ENCODE measurements around the gene SETMAR.
A peak's percentile ranks its signal among the peaks of the same experiment; 100 is the strongest.
"Not testable (repeated sequence)": the region's sequence is repeated elsewhere in the genome, so short reads cannot be mapped to it uniquely, and the experiment has no call there.

The SETMAR gene

DNA sequence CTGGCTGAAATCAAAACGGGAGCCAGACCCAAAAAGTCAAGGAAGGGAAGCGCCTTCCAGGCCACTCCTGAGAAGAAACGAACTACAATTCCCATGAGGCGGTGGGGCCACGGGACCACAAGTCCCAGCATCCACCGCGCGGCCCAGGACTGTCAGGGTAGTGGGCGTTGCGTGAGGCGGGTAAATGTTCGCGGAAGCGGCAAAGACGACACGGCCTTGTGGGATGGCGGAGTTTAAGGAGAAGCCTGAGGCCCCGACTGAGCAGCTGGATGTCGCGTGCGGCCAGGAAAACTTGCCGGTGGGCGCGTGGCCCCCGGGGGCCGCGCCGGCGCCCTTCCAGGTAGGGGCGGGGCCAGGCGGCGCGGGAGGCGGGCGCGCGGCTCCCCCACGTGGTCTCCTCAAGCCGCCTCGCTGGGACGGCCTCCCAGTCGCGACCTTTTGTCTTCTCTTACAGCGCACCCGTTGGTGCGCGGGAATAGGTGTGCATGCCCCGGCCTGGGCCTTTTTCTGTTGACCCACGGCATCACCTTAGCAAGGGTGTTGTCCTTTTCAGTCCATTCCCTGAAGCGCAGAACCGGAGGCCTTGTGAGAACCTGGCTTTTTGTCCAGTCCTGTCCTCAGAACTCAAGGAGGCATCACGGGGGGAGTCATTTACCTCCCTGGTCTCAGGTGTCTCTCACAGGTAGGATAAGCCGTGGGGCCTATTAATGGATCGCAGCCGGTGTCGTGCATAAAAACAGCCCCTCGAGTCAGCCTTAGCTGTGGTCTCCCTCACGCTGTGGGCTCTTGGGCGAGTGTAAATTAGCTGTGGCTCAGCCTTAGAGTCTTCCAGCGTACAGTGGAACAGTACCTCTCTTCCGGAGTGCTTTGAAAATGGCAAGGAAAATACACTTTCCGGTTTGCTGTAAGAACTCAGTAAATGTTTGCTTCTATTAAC is at the start of gene SETMAR:
Gene SETMAR, plus strand, starts transcription at position 183 of the 937 bp plus-strand sequence. Its CDS starts 2 bp downstream, at position 185.
- DNase-seq (ENCODE audit: low spot score) = peak; percentile 93

DNA sequence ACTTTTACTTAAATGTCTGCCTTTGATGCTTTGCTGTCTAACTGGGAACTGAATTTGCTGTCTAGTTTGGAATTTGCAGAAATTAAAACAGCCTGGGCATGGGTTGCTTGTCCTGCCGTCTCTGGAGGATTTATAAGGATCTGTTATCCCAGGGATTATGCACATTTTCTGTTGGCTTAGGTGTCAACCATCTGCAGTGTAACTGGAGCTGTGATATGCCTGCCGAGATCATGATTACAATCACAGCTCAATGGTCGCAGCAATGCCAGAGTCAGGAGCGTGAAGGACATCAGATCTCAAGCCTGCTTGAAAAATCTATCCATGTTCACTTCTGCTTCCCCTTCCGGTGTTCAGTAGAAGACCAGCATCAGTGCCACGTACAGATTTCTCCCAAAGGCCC is 41.8 kb upstream of the SETMAR start:
- no peak for DNase-seq (ENCODE audit: low spot score)

DNA sequence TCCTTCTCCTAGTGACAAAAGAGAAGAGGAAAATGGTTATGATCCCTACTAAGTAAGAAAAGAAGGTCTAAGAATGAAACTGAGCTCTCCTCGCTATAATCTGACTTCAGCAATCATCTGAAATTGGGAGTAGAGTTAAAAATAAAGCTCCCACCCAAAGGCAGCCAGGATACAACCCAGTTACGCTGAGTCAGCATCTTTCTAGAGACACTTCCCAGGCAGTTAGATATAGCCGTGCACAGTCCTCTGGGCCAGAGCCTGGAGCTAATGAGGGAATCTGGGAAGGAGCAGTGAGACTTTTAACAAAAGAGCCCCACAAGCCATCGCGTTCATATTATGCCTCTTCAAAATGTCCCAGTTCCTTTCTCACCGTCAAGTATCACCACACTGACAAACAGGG is 39.1 kb upstream of the SETMAR start:
- DNase-seq (ENCODE audit: low spot score) = no peak

DNA sequence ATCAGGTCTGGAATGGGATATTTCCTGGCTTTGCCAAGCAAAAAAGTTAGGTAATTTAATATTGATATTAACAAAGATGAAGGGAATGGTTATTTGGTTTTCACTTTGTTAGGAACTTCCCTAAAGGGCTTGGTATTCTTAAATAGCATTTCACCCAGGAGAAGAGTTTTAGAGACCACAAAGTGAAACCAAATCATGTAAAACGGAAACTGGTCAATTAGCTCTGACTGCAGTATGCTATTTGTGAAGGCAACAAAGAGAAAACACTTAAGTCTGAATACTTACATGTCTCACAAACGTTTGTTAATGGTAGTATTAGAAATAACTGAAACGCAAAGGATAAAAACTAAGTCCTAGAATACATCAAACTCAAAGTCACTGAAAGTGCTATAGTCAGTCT is 32.4 kb upstream of the SETMAR start:
- no peak for DNase-seq (ENCODE audit: low spot score)

DNA sequence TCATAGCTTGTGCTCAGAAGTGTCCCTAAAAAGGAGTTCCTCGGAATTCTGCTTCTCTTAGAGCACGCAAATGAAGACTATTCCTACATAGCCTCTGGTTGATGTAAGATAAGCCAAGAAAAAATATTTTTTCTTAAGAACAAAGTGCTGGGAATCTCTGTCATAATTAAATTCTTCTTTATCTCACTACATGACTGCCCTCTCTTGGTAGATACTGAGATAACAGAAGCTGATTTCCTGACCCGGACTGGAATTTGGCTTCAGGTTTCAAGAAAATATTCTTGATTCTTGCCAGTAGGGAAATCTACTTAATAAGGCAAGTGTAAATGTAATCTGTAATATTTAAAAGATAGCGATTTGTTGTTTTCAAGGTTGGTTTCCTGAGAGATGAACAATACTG is 31.3 kb upstream of the SETMAR start:
- peak; percentile 44 for DNase-seq (ENCODE audit: low spot score)

DNA sequence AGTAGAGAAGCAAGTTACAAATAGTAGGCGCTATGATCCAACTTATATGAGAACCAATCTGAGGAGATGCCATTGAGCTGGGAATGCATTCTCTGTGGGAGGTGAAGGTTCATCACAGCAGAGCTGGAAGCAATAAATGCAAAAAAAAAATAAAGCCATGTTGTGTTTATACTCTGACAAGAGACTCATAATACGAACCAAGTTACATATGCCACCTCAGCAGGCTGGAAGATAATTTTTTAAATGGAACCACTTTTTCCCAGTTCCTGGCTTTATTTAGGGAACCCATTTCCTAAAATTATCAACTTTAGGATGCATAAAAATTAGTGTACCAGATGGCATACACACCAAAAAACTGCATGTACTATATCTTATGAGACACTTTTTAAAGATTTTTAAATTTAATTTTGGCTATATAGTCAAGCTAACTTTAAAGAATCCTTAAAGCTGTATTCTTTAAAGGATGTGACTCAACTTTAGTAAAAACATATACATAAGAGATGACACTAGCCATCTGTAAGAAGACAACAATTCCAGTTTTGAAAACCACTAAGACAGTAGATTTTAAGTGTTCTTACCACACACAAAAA is 23.6 kb upstream of the SETMAR start:
- DNase-seq (ENCODE audit: low spot score) = no peak

DNA sequence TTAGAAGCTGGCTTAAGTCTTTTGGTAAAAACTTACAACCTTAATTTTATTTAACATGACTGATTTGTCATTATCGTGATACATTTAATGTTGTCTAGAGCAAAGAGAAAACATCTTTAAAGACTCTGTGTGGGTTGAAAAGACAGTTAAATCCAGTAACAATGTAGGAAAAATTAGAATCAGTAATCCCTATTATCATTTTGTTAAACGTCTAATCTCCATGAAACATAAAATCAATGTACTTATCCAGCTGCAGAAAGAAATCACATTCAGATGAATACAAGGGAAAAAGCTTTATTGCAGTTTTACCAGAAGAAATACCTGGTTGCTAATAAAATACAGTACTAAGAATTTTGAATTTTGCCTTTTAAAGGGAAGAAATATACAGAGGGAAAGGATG is 21.2 kb upstream of the SETMAR start:
- DNase-seq (ENCODE audit: low spot score) = no peak

DNA sequence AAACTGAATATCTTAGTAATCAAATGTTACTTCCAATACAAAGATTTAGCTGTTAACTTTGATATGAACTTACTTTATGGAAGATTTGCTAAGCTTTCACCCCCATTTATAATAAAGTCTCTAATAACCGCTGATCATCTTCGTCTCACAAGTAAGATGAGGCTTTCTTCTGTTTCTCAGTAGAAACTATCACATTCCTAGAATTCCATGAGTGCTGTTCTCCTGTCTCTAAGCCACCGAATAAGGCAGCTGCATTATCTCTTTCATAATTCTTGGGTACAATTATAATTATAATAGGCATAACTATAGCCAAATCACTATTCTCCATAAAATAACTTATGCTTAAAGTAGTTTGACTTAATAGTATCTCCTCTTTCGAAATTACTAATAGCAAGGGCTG is 18.3 kb upstream of the SETMAR start:
- no peak for DNase-seq (ENCODE audit: low spot score)

DNA sequence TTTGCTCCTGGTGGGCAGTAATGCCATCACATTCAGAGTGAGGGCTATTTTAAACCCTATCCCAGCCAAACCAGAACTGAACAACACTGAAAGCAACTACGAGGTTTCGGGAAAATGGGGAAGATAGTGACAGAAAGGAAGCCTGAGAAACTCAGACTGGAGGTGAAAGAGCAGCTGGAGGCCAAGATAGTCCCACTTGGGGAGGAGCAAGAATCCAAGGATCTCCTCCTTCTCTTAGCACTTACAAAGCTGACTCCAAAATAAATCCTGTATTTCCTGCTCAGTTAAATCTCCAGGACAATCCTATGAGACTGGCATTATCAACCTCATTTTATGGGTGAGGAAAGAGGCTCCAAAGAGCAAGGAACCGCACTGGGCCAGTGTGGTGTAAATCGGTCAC is 14.1 kb upstream of the SETMAR start:
- DNase-seq (ENCODE audit: low spot score) = no peak

DNA sequence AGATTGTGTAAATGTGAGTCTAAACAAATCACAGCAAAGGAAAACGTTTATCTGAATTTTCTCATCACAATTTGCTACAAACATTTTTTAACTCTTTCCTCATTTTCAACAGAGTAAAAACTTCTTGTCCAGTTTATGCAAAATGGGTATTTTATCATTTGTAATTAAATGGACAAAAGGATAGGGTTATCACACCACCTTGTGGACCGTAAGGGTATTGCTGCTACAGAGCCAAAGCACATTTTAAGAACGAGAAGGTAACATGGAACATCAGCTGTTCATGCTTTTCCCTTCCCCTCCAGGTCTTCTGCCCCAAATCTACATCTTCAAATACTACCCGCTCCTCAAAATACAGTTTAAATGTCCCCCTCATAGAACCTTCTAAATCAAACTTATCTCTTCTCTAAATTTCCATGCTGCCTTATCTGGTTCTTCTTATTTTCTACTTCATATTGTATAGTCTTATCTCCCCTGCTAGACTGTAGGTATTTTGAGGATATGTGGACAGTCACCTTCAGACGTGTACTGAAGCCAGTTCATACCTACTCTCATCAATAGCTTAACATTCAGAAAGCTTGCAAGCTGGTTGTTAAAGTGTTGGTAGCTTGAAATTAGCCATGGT is 12.8 kb upstream of the SETMAR start:
- peak; percentile 71 for DNase-seq (ENCODE audit: low spot score)

DNA sequence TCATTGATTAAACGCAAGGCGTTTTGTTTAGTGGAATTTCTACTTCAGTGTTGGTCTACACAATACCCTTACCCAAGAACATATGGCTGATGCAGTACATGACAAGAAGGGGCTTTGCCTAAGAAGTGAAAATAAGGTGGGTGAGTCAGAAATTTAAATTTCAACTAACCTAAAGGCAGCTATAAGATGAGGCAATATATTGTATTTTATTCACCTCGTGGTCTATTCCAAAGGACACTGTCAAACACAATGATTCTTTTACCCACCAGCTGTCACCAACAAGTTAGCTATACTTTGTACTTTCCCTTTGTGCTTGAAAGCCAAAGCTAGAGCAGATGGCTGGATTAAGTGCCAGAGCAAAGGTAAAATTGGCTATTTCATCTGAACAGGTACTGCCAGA is 10.9 kb upstream of the SETMAR start:
- DNase-seq (ENCODE audit: low spot score) = no peak

DNA sequence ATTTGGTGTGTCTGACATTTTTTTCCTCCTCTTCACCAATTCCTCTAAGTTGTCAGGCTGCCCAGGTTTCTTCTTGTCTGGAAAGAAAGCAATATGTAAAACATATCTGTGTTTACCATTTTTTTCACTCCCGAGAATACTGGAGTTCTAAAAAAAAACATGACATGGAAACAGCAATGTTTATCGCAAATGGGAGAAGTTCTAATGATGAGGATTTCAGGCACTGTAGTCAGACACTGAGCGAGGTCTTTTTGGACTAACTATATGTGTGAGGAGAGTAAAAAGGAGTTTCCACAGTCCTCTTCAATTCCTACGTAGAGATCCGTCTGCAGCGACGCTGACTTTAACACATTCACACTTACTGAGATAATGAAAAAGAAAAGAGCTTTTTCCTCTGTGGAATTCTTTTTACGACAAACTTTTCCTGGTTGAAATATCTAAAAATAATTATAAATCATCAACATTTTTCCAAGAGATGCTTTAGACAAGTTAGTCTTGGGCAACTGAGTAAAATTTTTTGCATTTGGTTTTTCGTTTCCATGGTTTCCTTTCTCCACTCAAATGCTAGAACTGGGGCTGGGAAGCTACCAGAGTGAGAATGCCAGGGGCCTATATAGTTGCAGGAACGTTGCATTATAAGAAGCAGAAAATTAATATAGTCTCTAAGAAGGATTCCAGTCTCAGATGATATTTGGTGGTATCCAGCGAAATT is 8.4 kb upstream of the SETMAR start:
- no peak for DNase-seq (ENCODE audit: low spot score)

DNA sequence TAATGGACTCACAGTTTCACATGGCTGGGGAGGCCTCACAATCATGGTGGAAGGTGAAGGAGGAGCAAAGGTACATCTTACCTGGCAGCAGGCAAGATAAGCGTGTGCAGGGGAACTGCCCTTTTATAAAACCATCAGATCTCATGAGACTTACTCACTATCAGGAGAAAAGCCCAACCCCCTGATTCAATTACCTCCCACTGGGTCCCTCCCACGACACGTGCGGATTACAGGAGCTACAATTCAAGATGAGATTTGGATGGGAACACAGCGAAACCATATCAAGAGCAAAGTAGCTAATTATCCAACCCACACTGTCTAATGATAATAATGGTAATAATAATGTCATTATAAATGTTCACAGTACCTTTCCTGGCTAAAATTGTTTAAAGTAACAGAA is 6.7 kb upstream of the SETMAR start:
- DNase-seq (ENCODE audit: low spot score) = not testable (repeated sequence)

DNA sequence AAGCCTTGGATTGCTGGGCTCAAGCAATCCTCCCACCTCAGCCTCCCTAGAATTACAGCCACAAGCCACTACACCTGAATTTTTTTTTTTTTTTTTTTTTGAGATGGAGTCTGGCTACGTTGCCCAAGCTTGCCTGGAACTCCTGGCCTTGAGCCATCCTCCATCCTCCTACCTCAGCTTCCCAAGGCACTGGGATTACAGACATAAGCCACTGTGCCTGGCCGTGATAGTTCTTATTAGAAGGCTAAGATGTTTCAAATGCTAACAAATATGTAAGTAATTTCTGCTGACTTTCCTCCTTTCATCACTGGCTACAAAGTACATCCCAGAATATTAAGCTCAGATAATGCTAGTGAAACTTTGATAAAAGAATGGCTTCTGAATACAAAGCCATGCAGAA is 5.7 kb upstream of the SETMAR start:
- no peak for DNase-seq (ENCODE audit: low spot score)

DNA sequence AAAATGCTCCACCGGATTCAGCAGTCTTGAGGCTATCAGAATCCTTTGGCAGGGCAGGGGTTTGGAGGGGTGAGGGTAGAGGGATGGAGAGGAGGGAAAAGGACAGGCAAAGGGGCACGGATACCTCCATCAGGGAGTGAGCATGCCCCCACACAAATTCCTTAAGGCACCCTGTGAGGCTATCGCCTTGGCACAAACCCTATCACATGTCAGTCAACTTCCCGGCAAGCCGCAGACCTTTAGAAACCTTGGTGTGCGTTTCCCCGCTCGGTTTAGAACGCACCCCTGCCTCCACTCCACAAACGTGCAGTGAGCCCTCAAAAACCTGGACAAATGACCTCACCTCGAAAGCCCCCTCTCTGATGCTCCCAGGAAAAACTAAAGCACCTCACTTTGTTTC is 422 bp upstream of the SETMAR start:
- peak; percentile 29 for DNase-seq (ENCODE audit: low spot score)

DNA sequence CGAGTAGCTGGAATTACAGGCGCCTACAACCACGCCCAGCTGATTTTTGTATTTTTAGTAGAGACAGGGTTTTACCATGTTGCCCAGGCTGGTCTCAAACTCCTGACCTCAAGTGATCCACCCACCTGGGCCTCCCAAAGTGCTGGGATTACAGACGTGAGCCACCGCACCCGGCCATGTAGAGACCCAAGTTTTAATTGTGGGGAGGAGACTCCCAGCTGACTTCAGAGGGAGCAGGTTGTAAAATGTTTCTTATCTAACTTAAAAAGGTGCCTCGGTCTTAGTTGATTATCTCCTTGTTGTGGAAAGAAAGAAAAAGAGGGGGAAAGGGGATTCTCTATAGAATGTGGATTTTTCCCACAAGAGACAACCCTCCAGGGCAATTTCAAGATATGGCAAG is 2.0 kb downstream of the SETMAR start:
- not testable (repeated sequence) for DNase-seq (ENCODE audit: low spot score)

DNA sequence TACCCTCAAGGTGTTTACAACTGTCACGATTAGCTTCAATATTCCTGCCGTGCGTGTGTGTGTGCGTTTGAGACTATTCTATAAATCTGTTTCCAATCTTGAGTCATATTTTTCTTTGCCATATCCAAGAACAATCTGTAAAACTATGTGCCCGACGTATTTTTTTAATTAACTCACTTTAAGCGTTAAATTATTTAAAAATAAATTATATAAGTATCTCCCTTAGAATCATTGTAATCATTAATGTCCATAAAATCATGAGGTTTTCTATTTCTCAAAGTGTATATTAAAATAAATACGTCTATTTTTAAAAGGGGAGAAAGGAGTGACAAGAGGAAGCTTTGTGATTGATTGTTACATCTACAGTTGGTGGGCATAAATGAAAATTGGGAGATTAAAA is 2.9 kb downstream of the SETMAR start:
- no peak for DNase-seq (ENCODE audit: low spot score)

DNA sequence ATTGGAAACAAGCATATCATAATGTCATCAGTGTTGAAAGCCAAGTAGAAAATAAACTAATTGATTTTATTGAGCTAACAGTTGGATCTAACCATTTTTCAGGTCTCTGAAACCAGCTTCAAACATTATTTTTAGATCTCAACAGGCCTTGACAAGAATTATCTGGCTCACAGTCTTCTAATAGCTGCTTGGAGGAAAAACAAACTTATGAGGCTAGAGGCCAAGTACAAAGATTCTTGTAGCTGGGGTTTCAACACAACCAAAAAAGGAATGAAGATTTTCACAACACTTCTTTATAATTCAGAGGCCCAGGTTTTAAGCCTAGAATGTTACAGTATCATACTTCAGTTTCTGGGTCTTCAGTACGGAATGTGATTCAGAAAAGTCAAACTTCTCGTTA is 3.7 kb downstream of the SETMAR start:
- no peak for DNase-seq (ENCODE audit: low spot score)

DNA sequence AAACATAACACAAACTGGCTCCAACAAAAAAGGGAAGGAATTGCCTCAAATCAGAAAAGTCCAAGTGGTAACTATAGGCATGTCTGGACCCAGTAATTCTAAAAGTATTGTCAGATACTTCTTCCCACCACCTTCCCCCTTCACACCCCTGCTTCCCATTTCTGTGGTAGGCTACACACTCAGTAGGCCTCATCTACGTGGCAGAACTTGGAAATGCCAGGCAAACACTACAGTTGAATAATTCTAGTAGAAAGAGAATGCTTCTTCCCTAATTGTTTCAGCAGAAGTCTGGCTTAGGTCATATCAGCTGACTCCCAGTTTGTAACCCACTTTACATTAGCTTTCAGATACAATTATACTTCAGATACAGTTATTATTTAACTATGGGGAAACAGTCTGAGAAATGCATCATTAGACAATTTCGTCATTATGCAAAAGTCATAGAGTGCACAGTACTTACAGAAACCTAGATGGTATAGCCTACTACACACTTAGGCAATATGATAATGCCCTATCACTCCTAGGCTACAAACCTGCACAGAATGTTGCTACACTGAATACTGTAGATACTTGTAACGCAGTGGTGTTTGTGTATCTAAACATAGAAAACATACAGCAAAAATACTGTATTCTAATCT is 6.4 kb downstream of the SETMAR start:
- DNase-seq (ENCODE audit: low spot score) = no peak

DNA sequence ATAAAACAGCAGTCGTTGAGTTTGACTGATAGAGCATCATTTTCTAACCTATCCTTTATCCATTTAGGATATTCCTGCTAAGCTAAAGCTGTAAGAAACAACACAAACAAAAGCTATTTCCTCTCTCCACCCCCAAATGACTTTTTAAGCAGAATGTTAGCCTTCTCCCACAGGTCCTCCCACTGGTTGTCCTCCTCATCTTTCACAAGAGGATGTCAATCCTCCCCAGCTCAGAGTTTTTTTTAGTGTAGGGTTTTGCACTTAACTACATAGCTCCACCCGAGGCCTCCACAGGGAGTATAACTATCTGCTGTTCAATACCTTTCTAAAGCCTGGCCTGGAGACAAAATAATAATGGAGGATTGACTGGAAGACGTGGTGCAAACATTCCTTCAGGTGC is 7.8 kb downstream of the SETMAR start:
- DNase-seq (ENCODE audit: low spot score) = no peak

DNA sequence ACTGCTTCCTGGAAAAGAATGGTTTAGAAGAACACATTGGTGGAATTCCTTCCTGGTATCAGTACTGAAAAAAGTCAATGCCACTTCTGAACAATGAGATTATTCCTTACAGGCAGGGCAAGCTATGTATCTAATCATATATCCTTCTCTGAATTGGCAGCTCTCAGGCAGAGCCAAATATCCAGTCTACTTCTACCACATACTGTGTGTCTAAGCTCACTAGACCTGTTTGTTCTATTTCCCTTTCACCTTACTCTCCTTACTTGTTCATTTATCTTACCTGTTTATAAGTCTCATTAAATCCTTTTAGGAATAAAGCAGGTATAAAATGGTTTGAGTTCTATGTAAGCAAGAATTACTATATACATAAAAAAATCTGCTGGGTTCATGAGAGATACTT is 8.3 kb downstream of the SETMAR start:
- DNase-seq (ENCODE audit: low spot score) = no peak

Measured in Ammon's horn (tissue), 1 donor.